ENCODE results near the gene PRSS1.
"Not testable (repeated sequence)": the region's sequence is repeated elsewhere in the genome, so short reads cannot be mapped to it uniquely, and the experiment has no call there.

- TF ChIP-seq POLR2A, CTCF (IDR thresholded peaks at IDR 0.05): not testable (repeated sequence)
Observed at GRCh38 chr7:142775351-142776115, 26.3 kb downstream of the PRSS1 start.

Data from breast epithelium (tissue), 3 donors.